Erythroblast (primary cell): ENCODE measurements around the gene ZBTB21.
"Not testable (repeated sequence)": the region's sequence is repeated elsewhere in the genome, so short reads cannot be mapped to it uniquely, and the experiment has no call there.

Experiments used
- DNase-seq, 2 experiments: peaks; one replicate each; lab custom pipeline; 2025; lab: John Stamatoyannopoulos, UW
- GATA1 ChIP-seq: IDR thresholded peaks from 2 replicates; pipeline ENCODE4 v1.6.1; 2011; ENCODE audit warnings: low read depth, mild to moderate bottlenecking, control low read depth, low read length, moderate library complexity
- POLR2A ChIP-seq: IDR thresholded peaks from 2 replicates; pipeline ENCODE4 v1.6.1; 2011; ENCODE audit warnings: mild to moderate bottlenecking, low read length

The ZBTB21 gene

DNA sequence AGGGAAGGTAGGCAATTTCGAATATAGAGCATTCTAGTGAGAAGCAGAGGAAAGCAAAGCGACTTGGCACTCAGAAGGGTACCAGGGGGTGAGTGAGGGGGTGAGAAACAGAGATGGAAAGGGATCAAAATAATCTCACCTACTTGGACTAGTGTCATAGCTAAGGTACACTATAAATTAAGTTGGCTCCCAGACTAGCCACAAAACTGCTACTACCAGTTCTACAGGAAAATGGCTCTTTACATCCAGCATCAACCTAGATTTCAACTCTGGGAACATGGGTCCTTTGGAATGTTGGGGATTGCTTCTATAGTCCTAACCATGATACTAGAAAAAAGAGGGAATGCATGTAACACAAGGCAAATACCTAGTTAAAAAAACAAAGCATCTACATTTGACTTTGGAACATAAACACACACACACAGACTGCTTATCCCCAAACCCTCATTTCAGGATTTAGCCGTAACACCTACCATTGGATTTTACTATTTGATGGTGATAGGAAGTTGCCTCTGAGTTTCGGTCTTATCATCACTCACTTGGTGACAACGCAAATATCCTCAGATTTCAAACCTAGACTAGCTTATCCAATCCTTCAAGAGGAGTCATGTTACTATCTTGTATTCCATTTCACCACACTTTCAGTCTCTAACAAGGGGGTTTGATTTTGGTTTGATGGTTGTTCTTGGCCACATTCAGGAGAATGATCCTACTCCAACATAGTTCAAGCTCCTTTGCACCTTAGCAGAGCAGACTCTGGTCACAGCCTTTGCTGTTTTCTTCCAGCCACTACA lies 5.6 kb downstream of the ZBTB21 start:
- TF ChIP-seq GATA1 = no peak
- TF ChIP-seq POLR2A = no peak
- no peak for DNase-seq

DNA sequence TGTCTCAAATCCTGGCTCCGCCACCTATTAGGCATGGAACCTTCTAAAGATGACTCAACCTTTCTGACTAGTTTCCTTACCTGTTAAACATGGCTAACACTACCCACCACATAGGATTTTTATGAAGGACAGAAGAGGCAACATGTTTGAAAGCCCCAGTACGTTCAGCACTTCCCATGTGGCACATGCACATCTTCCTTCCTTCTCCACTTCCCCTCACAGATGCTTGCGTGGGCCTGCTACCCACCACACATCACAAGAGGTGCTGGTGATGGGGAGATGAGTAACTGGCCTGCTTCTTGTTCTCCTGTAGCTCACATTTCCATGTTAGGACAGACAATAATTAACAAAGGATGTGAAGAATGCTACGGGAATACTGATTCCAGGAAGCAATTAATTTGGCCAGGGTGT lies 7.1 kb downstream of the ZBTB21 start:
- TF ChIP-seq GATA1 (no peak), POLR2A (no peak)
- DNase-seq = no peak

DNA sequence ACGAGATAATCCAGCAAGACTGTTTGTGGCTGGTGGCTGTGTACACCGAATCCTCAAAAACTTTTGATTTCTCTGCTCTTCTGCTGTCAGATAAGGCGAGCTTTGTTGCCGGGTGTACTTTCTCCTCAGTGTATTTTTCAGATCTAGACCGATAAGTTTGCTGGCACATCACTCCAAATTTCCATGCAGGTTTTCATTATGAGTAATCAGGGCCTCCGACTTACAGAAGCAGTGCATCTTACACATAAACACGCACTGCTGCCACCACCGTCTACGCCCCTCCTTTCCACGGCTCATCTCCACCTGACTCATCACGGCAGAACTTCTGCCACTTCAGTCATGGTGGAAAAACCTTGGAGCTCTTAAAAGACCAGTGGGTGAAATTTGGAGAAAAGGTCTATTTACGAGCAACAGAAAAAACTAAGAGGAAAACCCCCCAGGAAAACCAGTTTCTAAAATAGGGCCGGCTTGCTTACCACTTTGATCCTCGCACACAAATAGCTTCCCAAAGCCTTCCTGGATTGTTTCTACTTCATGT lies 7.7 kb downstream of the ZBTB21 start:
- DNase-seq = no peak
- TF ChIP-seq POLR2A (no peak), GATA1 (no peak)

DNA sequence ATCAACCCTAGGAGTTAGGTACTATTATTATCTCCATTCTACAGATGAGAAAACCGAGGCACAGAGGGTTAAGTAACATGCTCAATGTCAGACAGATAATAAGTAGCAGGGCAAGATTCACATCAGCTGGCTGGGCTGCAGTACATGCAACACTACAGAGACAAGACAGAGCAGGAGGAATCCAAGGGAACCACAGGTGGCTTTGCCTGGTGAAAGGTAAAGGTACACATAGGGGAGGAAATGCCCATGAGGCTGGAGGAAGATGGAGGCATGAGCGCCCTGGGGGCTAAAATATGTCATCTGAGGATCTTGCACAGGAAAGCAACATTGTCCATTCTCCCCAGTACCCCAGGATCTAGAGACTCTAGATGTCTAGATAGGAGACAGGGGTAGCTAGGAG lies 8.4 kb downstream of the ZBTB21 start:
- TF ChIP-seq GATA1 = no peak
- no peak for TF ChIP-seq POLR2A
- no peak for DNase-seq

DNA sequence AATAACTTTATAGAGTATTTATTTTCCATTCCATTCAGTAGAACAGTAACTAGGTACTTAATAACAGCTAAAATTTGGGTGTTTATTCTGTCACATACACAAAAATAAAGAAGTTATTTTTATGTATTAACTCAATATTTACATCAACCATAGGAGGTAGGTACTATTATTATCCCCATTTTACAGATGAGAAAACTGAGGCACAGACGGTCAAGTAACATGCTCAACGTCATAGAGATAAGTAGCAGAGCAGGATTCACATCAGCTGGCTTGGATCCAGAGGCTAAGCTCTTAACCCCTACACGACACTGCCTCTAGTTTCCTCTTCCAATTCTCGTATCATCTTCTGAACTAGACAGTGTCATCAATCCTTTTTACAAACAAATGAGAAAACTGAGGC lies 9.3 kb downstream of the ZBTB21 start:
- no peak for DNase-seq
- TF ChIP-seq GATA1 = no peak
- TF ChIP-seq POLR2A = no peak

DNA sequence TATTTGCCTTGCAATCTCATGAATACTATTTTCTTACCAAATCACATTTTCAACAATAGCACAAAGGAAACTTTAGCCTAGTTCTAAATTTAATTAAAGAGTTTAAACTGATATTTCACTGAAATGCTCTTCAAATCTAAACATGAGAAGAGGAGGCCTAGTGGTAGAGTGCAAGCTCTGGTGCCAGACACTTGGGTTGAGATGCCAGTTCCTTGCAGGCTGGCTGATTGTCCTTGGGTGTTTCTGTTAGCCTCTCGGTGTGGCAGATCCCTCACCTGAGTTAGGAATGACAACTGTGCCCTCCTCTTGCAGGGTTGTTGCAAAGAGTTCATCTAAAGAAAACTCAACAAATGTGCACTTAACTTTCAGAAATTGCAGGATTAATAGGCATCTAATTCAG lies 12.5 kb downstream of the ZBTB21 start:
- TF ChIP-seq POLR2A (no peak), GATA1 (no peak)
- DNase-seq = no peak

DNA sequence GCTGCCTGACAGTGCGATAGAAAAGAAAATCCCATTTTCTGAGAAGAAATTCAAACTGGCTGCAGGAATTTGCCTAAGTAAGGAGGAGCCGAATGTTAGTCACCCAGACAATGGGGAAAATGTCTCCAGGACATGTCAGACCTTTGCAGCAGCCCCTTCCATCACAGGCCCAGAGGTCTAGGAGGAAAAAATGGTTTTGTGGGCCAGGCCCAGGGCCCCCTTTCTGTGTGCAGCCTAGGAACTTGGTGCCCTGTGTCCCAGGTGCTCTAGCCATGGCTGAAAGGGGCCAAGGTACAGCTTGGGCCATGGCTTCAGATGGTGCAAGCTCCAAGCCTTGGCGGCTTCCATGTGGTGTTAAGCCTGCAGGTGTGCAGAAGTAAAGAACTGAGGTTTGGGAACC lies 14.6 kb downstream of the ZBTB21 start:
- DNase-seq = no peak
- TF ChIP-seq GATA1 (no peak), POLR2A (no peak)

DNA sequence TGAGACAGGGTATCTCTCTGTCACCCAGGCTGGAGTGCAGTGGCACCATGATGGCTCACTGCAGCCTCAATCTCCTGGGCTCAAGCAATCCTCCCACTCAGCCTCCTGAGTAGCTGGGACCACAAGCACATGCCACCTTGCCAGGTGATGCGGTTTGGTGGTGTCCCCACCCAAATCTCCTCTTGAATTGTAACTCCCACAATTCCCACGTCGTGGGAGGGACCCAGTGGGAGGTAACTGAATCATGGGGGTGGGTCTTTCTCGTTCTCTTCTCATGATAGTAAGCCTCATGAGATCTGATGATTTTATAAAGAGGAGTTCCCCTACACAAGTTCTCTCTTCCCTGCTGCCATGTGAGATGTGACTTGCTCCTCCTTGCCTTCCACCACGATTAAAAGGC lies 15.5 kb downstream of the ZBTB21 start:
- not testable (repeated sequence) for DNase-seq

DNA sequence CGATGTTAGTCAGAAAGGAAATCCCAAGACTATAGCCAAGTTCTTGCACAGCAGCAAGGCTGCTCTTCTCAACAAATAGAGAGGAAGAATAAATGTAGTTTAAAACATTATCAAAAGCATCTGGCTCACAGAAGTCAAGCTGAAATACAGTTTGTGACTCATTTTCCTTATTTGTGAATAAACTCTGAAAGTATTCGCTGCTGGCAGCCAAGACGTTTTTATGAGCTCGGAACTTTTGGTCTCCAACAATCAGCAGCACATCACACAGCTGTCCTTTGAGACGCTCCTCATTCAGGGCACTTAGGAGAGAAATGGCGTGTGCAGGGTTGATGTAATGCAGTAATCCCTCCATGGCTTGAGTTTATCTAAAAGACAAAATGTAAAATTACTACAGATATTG lies 16.4 kb downstream of the ZBTB21 start:
- TF ChIP-seq GATA1 (no peak), POLR2A (no peak)
- no peak for DNase-seq

DNA sequence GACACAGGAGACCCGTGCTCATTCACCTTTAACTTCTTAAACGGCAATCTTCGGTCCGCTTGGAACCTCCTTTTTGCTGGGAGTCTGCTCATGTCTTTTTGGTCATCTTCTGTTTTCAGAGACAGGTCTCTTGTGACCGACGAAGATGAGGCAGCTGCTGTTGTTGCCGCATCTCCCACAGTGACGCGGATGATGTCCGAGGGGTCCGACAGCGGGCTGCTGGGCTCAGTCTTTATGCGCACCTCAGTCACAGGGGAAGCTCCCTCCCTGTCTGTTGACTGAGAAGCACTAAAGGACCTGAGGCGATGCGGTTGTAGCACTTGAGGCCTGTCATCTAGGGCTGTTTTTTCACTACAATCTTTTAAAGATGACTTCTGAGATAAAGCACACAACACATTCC lies 17.6 kb downstream of the ZBTB21 start:
- TF ChIP-seq GATA1 (no peak), POLR2A (no peak)
- no peak for DNase-seq

DNA sequence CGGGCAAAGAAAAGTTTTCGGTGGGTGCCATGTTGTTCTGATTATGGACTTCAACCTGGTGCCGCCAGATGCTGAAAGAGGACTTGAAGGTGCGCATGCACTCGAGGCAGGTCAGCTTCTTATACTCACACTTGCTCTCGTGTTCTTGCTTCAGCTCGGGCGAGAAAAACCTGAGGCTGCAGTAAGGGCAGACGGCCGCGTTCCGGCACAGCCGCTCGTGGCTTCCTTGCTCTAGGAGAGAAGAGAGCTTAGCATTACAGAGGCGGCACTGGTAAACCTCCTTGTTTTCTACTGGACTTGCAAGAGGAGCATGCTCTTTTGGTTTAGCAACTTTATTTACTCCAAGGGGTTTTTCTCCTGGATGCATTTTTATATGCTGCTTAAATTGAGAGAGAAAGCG lies 18.5 kb downstream of the ZBTB21 start:
- TF ChIP-seq POLR2A = no peak
- TF ChIP-seq GATA1 = no peak
- no peak for DNase-seq

DNA sequence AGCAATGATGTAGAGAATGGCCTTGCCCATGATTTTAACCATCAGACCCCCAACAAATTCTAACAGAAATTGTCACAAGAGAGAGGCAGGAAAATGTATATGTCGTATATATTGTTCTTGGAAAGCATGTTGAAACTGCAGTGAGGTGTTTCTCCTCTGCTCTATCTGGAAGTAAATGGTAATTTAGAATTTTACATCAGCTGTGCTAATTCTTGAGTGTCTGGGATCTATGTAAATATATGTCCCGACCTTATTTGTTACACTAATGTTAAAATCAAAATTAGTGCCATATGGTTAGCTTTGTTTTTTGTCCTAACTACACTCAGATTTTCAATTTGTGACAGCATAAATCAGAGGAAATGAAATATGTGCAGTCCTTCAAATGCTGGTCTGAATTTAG lies 20.5 kb downstream of the ZBTB21 start:
- DNase-seq = no peak
- TF ChIP-seq POLR2A = no peak
- TF ChIP-seq GATA1 = no peak

DNA sequence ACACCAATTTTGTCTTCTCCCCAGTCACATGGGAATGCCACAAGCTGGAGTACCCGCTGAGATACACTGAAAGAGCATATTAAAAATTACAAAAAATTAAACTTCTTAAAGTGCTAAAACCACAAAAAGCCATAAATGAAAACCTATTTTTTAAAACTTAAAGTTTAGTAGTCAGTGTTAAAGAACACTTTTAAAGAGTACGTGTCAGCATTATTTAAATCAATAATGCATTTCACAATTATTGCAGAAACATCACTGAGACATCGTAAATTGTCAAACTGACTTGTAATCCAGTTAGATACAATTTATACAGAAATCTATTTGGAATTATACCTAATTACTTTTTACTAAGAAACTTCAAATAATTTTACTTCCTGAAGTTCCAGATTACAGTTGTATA lies 22.9 kb downstream of the ZBTB21 start:
- no peak for TF ChIP-seq POLR2A
- TF ChIP-seq GATA1 = no peak

DNA sequence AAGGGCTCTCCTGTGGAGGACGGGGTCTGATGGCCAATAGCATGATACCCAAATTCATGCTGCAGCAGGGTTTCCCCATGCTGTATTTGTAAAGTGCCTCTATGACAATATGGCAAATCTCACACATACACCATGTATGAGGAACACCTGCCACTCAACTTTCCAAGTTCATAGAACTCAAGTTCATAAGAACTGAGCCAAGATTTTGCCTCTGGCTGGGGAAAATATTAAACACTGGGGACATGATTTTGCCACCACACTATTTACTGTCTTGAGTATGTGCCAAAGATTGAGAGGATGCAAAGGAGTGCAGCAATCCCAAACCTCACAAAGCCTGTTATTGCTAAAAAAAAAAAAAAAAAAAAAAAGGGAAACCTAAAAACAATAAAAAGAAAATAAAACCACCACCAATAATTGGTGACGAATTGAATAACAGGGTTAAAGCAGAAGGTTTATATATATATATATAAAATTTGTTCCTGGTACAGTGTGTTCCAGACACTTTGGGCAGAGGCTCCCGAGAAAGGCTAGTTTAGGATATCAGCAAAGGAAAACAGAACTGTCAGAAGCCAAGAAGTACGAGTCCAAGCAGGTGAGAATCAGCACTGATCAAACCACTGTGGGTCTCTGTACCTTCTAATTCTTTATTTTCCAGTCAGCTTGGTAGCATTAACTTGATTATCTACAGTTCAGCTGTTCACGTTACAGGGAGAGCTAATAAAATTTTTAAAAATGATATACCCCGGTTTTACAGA lies 24.3 kb downstream of the ZBTB21 start:
- TF ChIP-seq POLR2A (no peak), GATA1 (no peak)
- no peak for DNase-seq

More for the DNA sequence above, 22.9 kb downstream of the ZBTB21 start:
- DNase-seq = no peak

DNA sequence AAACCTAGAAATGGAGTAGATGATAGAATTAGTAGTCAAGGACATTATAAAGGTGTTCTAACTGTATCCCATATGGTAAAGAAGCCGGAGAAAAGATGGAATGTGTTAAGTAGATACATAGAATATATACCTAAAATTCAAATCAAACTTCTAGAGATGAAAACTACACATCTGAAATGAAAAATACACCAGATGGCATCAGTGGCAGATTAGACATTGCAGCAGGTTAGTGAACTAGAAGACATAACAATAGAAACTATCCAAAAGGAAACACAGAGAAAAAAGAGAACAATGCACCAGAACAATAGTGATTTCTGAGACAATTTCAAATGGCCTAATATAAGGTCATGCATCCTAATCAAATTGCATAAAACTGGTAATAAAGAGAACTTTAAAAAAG lies 26.9 kb downstream of the ZBTB21 start:
- no peak for TF ChIP-seq GATA1
- no peak for TF ChIP-seq POLR2A
- DNase-seq = no peak
